ENCODE data around the gene MIGA1. TPM values are rescaled to one million over a fixed set of nuclear protein-coding genes. Genes with fewer than 3 reads are reported as not detected.

Gene MIGA1
- total RNA-seq, 1 experiment from 2014 or later: 13.2 TPM

- H3K27me3 Mint-ChIP-seq (ENCODE audit: insufficient read depth, unreplicated experiment): no peaks in the 10 kb centered on the region
- ChIA-PET POLR2A (interaction anchor here (0.6 to 5.3 kb wide), 23 partner anchors 10 to 357 kb away, joined by 3 to 60 read pairs (median 5); partner anchors contain the start of genes DNAJB4, FUBP1 and MIGA1), CTCF (interaction anchor here (0.6 to 1.7 kb wide), 9 partner anchors 8 to 222 kb away, joined by 3 to 7 read pairs (median 3); no protein-coding TSS in a partner anchor)
- H3K4me1 Mint-ChIP-seq (ENCODE audit: insufficient read depth, unreplicated experiment): peaks cover 26% of the 10 kb centered on the region
- intact Hi-C loops (cut with micrococcal nuclease): loop anchor here (5.0 kb wide), 2 partner anchors 130 to 220 kb away; partner anchors contain the start of genes FUBP1 and NEXN
- peak overlapping the region; percentile 91 for H3K27ac Mint-ChIP-seq (ENCODE audit: low read depth, unreplicated experiment)
- no peaks in the 10 kb centered on the region for H3K9me3 Mint-ChIP-seq (ENCODE audit: unreplicated experiment)
- DNase-seq (ENCODE audit: unreplicated experiment): no peak
- BruUV-seq (replicated peaks): no TSS peak
- H3K4me3 Mint-ChIP-seq (ENCODE audit: unreplicated experiment): peak overlapping the region; percentile 91
- no peak for TF ChIP-seq CTCF (IDR thresholded peaks at IDR 0.05; ENCODE audit: unreplicated experiment)
- no peaks in the 10 kb centered on the region for H3K36me3 Mint-ChIP-seq (ENCODE audit: insufficient read depth, unreplicated experiment)
Measured at GRCh38 chr1:77757066-77757584, 22.3 kb upstream of the MIGA1 start.

GRCh38 chr1:77757603-77758002 lies 21.8 kb upstream of the MIGA1 start:
- ChIA-PET POLR2A (interaction anchor here (0.6 to 5.3 kb wide), 23 partner anchors 10 to 356 kb away, joined by 3 to 60 read pairs (median 5); partner anchors contain the start of genes DNAJB4, FUBP1 and MIGA1), CTCF (interaction anchor here (0.7 to 1.7 kb wide), 7 partner anchors 8 to 75 kb away, joined by 3 to 7 read pairs (median 4); partner anchors contain the start of gene ZZZ3)
- H3K4me3 Mint-ChIP-seq (ENCODE audit: unreplicated experiment): peak overlapping the region; percentile 91
- no TSS peak for BruUV-seq (replicated peaks)
- peak; percentile 75 for DNase-seq (ENCODE audit: unreplicated experiment)
- intact Hi-C loops (cut with micrococcal nuclease): loop anchor here (5.0 kb wide), 2 partner anchors 130 to 220 kb away; partner anchors contain the start of genes FUBP1 and NEXN
- peak overlapping the region; percentile 91 for H3K27ac Mint-ChIP-seq (ENCODE audit: low read depth, unreplicated experiment)
- H3K27me3 Mint-ChIP-seq (ENCODE audit: insufficient read depth, unreplicated experiment): no peaks in the 10 kb centered on the region
- no peaks in the 10 kb centered on the region for H3K36me3 Mint-ChIP-seq (ENCODE audit: insufficient read depth, unreplicated experiment)
- H3K9me3 Mint-ChIP-seq (ENCODE audit: unreplicated experiment): no peaks in the 10 kb centered on the region
- TF ChIP-seq CTCF (IDR thresholded peaks at IDR 0.05; ENCODE audit: unreplicated experiment): no peak
- peaks cover 31% of the 10 kb centered on the region for H3K4me1 Mint-ChIP-seq (ENCODE audit: insufficient read depth, unreplicated experiment)

GRCh38 chr1:77759071-77760028 lies 20.1 kb upstream of the MIGA1 start, which contains the start of gene USP33:
USP33 (minus strand) TSS chr1:77759852; CDS start chr1:77741697, 18,155 bp downstream.
- no peak for TF ChIP-seq CTCF (IDR thresholded peaks at IDR 0.05; ENCODE audit: unreplicated experiment)
- H3K27me3 Mint-ChIP-seq (ENCODE audit: insufficient read depth, unreplicated experiment): no peaks in the 10 kb centered on the region
- ChIA-PET CTCF (interaction anchor here (0.6 to 1.7 kb wide), 4 partner anchors 20 to 76 kb away, joined by 3 to 4 read pairs (median 3); partner anchors contain the start of genes MIGA1 and ZZZ3), POLR2A (interaction anchor here (0.6 to 5.3 kb wide), 15 partner anchors 9 to 245 kb away, joined by 3 to 60 read pairs (median 9); partner anchors contain the start of genes DNAJB4, FUBP1 and MIGA1)
- H3K36me3 Mint-ChIP-seq (ENCODE audit: insufficient read depth, unreplicated experiment): no peaks in the 10 kb centered on the region
- intact Hi-C loops (cut with micrococcal nuclease): loop anchor here (5.0 kb wide), 2 partner anchors 128 to 218 kb away; partner anchors contain the start of genes FUBP1 and NEXN
- BruUV-seq (replicated peaks): no TSS peak
- peak; percentile 84 for DNase-seq (ENCODE audit: unreplicated experiment)
- peak within 1 kb of the TSS; percentile 91 for H3K4me3 Mint-ChIP-seq (ENCODE audit: unreplicated experiment)
- H3K9me3 Mint-ChIP-seq (ENCODE audit: unreplicated experiment): no peaks in the 10 kb centered on the region
- H3K4me1 Mint-ChIP-seq (ENCODE audit: insufficient read depth, unreplicated experiment): peaks cover 31% of the 10 kb centered on the region
- H3K27ac Mint-ChIP-seq (ENCODE audit: low read depth, unreplicated experiment): peak within 1 kb of the TSS; percentile 91

Measured in MCF 10A (cell line).